Measurements from ENCODE around the gene SLC25A13.
A peak's percentile ranks its signal among the peaks of the same experiment; 100 is the strongest.
"Not testable (repeated sequence)": the region's sequence is repeated elsewhere in the genome, so short reads cannot be mapped to it uniquely, and the experiment has no call there.

Gene SLC25A13

GRCh38 chr7:96157856-96158255, 164.0 kb downstream of the SLC25A13 start:
- TF ChIP-seq CTCF (conservative IDR thresholded peaks at IDR 0.05; ENCODE audit: control insufficient read depth, insufficient read depth, low read depth, low read length), result no peak
- DNase-seq (ENCODE audit: low read depth), result no peak
- no peak overlapping the region for H3K4me3 ChIP-seq (ENCODE audit: control insufficient read depth, low read depth, low read length)

GRCh38 chr7:96154506-96154905, 167.4 kb downstream of the SLC25A13 start:
- peak; percentile 75 for DNase-seq (ENCODE audit: low read depth)
- not testable (repeated sequence) for H3K4me3 ChIP-seq (ENCODE audit: control insufficient read depth, low read depth, low read length)

DNA sequence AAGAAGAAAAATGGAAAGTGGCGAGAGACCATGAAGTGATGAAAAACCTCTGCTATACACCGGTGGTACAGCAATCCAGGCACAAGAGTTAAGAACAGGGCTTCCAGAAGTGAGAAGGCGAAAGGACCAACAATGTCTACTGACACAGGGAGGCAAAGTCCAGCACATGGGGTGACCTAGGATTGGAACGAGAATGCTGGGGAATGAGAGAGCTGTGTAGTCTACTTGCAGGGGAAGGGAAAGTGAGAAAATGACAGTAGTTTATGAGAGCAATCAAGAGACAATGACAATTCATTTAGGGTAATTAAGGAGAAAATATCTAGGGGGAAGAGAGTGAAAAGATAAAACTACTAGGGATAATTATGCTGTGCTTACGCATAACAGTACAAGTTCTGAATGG, 169.2 kb downstream of the SLC25A13 start:
- no peak for TF ChIP-seq CTCF (conservative IDR thresholded peaks at IDR 0.05; ENCODE audit: control insufficient read depth, insufficient read depth, low read depth, low read length)
- no peak for DNase-seq (ENCODE audit: low read depth)
- H3K4me3 ChIP-seq (ENCODE audit: control insufficient read depth, low read depth, low read length), result no peak overlapping the region

- TF ChIP-seq CTCF (conservative IDR thresholded peaks at IDR 0.05; ENCODE audit: control insufficient read depth, insufficient read depth, low read depth, low read length), result no peak
- DNase-seq (ENCODE audit: low read depth), result no peak
- H3K4me3 ChIP-seq (ENCODE audit: control insufficient read depth, low read depth, low read length), result no peak overlapping the region
These were observed 170.0 kb downstream of the SLC25A13 start for GRCh38 chr7:96151889-96152288.

- TF ChIP-seq CTCF (conservative IDR thresholded peaks at IDR 0.05; ENCODE audit: control insufficient read depth, insufficient read depth, low read depth, low read length), result no peak
- no peak overlapping the region for H3K4me3 ChIP-seq (ENCODE audit: control insufficient read depth, low read depth, low read length)
- no peak for DNase-seq (ENCODE audit: low read depth)
These were observed 177.7 kb downstream of the SLC25A13 start for GRCh38 chr7:96144260-96144526.

- no peak for DNase-seq (ENCODE audit: low read depth)
- TF ChIP-seq CTCF (conservative IDR thresholded peaks at IDR 0.05; ENCODE audit: control insufficient read depth, insufficient read depth, low read depth, low read length), result no peak
- H3K4me3 ChIP-seq (ENCODE audit: control insufficient read depth, low read depth, low read length), result no peak overlapping the region
These were observed 178.2 kb downstream of the SLC25A13 start for GRCh38 chr7:96143495-96144259.

DNA sequence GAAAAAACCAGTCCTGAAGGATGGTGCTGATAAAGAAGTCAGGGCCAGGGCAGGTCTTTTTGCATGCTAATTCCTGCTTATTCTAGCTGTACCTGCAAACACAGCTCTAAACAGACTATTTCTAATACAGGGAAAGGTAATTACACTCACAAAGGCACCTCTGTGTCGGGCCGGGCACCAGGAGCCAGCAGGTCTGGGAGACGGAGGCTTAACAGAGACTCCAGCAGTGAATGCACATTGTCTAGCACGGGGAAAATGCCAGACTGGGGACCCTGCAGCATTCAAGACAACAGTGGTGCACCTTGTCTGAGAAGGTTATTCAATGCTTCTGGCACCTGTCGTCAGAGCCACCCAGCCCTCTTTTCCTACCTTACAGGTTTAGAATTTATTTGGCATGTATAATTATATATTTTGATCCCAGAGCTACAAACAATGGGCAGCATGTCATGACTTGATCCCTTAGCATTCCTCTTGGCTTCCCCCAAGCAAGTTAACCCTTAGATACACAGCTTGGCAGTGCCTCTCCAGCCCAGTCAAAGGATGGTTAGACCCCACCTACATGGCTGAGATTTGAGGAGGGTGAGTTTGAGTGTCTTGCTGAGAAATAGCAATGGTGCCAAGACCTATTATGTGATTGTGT, 185.2 kb downstream of the SLC25A13 start:
- no peak overlapping the region for H3K4me3 ChIP-seq (ENCODE audit: control insufficient read depth, low read depth, low read length)
- DNase-seq (ENCODE audit: low read depth), result no peak
- TF ChIP-seq CTCF (conservative IDR thresholded peaks at IDR 0.05; ENCODE audit: control insufficient read depth, insufficient read depth, low read depth, low read length), result no peak

Data from fibroblast of mammary gland (primary cell).